OCI-LY1 (cell line): ENCODE data around the gene AQP7.

Experiments used
- H2AFZ ChIP-seq: fragments of 200-600 bp; sonication (generic), shearing (Covaris generic); 2 replicates; pipeline ENCODE4 v1.6.0; 2014; ENCODE audit warnings: antibody characterized with exemption, mild to moderate bottlenecking, low read length
- H3F3A ChIP-seq: fragments of 200-600 bp; sonication (generic), shearing (Covaris generic); 2 replicates; pipeline ENCODE4 v1.6.0; 2014; ENCODE audit warnings: mild to moderate bottlenecking, antibody characterized with exemption, low read length, moderate library complexity; ENCODE audit not compliant: insufficient read depth
- H3K27ac ChIP-seq: fragments of 200-600 bp; sonication (generic); 2 replicates; pipeline ENCODE4 v1.5.1; 2014; ENCODE audit warnings: low read length, mixed run types, mild to moderate bottlenecking, low read depth; ENCODE audit not compliant: poor library complexity, severe bottlenecking
- H3K27me3 ChIP-seq: fragments of 200-600 bp; sonication (generic); 2 replicates; pipeline ENCODE4 v1.6.0; 2014; ENCODE audit warnings: antibody characterized with exemption, mild to moderate bottlenecking, low read length, moderate library complexity; ENCODE audit not compliant: insufficient read depth
- H3K36me3 ChIP-seq: fragments of 200-600 bp; sonication (generic); 2 replicates; pipeline ENCODE4 v1.6.1; 2014; ENCODE audit warnings: mild to moderate bottlenecking, antibody characterized with exemption, low read length, moderate library complexity, mixed read lengths; ENCODE audit not compliant: insufficient read depth
- H3K4me1 ChIP-seq: fragments of 200-600 bp; sonication (generic); 2 replicates; pipeline ENCODE4 v1.5.1; 2014; ENCODE audit warnings: mild to moderate bottlenecking, low read length, moderate library complexity; ENCODE audit not compliant: insufficient read depth, severe bottlenecking
- H3K4me2 ChIP-seq: fragments of 200-600 bp; sonication (generic), shearing (Covaris generic); 2 replicates; pipeline ENCODE4 v1.6.1; 2014; ENCODE audit warnings: low read length
- H3K4me3 ChIP-seq: fragments of 200-600 bp; sonication (generic); 2 replicates; pipeline ENCODE4 v1.5.1; 2014; ENCODE audit warnings: low read length, low read depth, mild to moderate bottlenecking, mixed read lengths; ENCODE audit not compliant: poor library complexity, severe bottlenecking
- H3K79me2 ChIP-seq: fragments of 200-600 bp; shearing (Covaris generic); 2 replicates; pipeline ENCODE4 v1.6.1; 2016; ENCODE audit warnings: mixed run types, low read length, mixed read lengths; ENCODE audit not compliant: insufficient read depth
- H3K9ac ChIP-seq: fragments of 200-600 bp; sonication (generic), shearing (Covaris generic); 2 replicates; pipeline ENCODE4 v1.6.1; 2014; ENCODE audit warnings: mild to moderate bottlenecking, low read length, mixed read lengths
- H3K9me2 ChIP-seq: fragments of 200-600 bp; sonication (generic), shearing (Covaris generic); 2 replicates; pipeline ENCODE4 v1.6.1; 2014; ENCODE audit warnings: low read depth, mild to moderate bottlenecking, low read length, mixed read lengths
- H3K9me3 ChIP-seq: fragments of 200-600 bp; shearing (Covaris generic); 2 replicates; pipeline ENCODE4 v1.6.1; 2014; ENCODE audit warnings: low read length, mixed read lengths
- H4K20me1 ChIP-seq: fragments of 200-600 bp; sonication (generic), shearing (Covaris generic); 2 replicates; pipeline ENCODE4 v1.6.0; 2016; ENCODE audit warnings: mild to moderate bottlenecking, low read length; ENCODE audit not compliant: insufficient read depth
- CTCF ChIP-seq: fragments of 200-600 bp; sonication (generic), shearing (Covaris generic); IDR thresholded peaks from 2 replicates; pipeline ENCODE4 v1.5.1; 2017; ENCODE audit warnings: mild to moderate bottlenecking, antibody characterized with exemption, low read length, moderate library complexity, mixed read lengths
- EZH2 ChIP-seq: fragments of 200-600 bp; sonication (generic), shearing (Covaris generic); IDR thresholded peaks from 2 replicates; pipeline ENCODE4 v1.8.0; 2017; ENCODE audit warnings: borderline replicate concordance, mixed run types, mild to moderate bottlenecking, antibody characterized with exemption, low read length, moderate library complexity, mixed read lengths

AQP7 gene

GRCh38 chr9:33436445-33436844 is 34.1 kb upstream of the AQP7 start:
- Histone ChIP-seq H3K4me3 (no peak overlapping the region), H3K36me3 (no peaks in the 10 kb centered on the region), H3F3A (no peaks in the 10 kb centered on the region), H3K27ac (no peak overlapping the region), H4K20me1 (no peaks in the 10 kb centered on the region), H2AFZ (no peak overlapping the region), H3K4me2 (no peak overlapping the region), H3K79me2 (no peaks in the 10 kb centered on the region), H3K9ac (no peak overlapping the region), H3K27me3 (peaks cover 5% of the 10 kb centered on the region; the same call in 1 of the 2 replicates), H3K9me3 (no peaks in the 10 kb centered on the region), H3K4me1 (no peaks in the 10 kb centered on the region), H3K9me2 (no peaks in the 10 kb centered on the region)
- no peak for TF ChIP-seq CTCF
- TF ChIP-seq EZH2 = no peak

GRCh38 chr9:33435821-33436277 is 33.5 kb upstream of the AQP7 start:
- Histone ChIP-seq H3K9ac (no peak overlapping the region), H3K27ac (no peak overlapping the region), H3K4me3 (no peak overlapping the region), H2AFZ (no peak overlapping the region), H3K9me2 (no peaks in the 10 kb centered on the region), H3K4me2 (no peak overlapping the region), H4K20me1 (no peaks in the 10 kb centered on the region), H3K9me3 (no peaks in the 10 kb centered on the region), H3F3A (no peaks in the 10 kb centered on the region), H3K79me2 (no peaks in the 10 kb centered on the region), H3K27me3 (peaks cover 5% of the 10 kb centered on the region; the same call in 1 of the 2 replicates), H3K36me3 (no peaks in the 10 kb centered on the region), H3K4me1 (no peaks in the 10 kb centered on the region)
- no peak for TF ChIP-seq EZH2
- TF ChIP-seq CTCF = no peak

GRCh38 chr9:33434317-33435105 is 32.1 kb upstream of the AQP7 start:
- H3K9me2 ChIP-seq = no peaks in the 10 kb centered on the region
- H3K9me3 ChIP-seq = no peaks in the 10 kb centered on the region
- no peak overlapping the region for H3K27ac ChIP-seq
- H3K4me3 ChIP-seq = no peak overlapping the region
- TF ChIP-seq CTCF (no peak), EZH2 (no peak)
- H3K79me2 ChIP-seq = no peaks in the 10 kb centered on the region
- H3F3A ChIP-seq = no peaks in the 10 kb centered on the region
- H3K36me3 ChIP-seq = no peaks in the 10 kb centered on the region
- H3K9ac ChIP-seq = no peak overlapping the region
- H4K20me1 ChIP-seq = no peaks in the 10 kb centered on the region
- no peak overlapping the region for H3K4me2 ChIP-seq
- no peaks in the 10 kb centered on the region for H3K4me1 ChIP-seq
- H2AFZ ChIP-seq = no peak overlapping the region
- peaks cover 4% of the 10 kb centered on the region; the same call in 1 of the 2 replicates for H3K27me3 ChIP-seq
